HepG2 (cell line): ENCODE data around the gene TH. TPM values are rescaled to one million over a fixed set of nuclear protein-coding genes. Genes with fewer than 3 reads are reported as not detected.
A peak's percentile ranks its signal among the peaks of the same experiment; 100 is the strongest.

Experiments used
- AGO2 ChIP-seq: fragments of 200-400 bp; formaldehyde crosslinking; optimal IDR thresholded peaks from 2 replicates; pipeline ENCODE3; 2017; ENCODE audit warnings: mild to moderate bottlenecking, low read depth, low read length, moderate library complexity
- BRD4 ChIP-seq: sonication (generic); formaldehyde crosslinking; IDR thresholded peaks from 2 replicates; pipeline ENCODE4 v1.4.0; 2020; ENCODE audit warnings: missing genetic modification reagents
- CSRNP1 ChIP-seq: sonication (generic); formaldehyde crosslinking; IDR thresholded peaks from 2 replicates; pipeline ENCODE4 v1.8.1; 2023; ENCODE audit warnings: mild to moderate bottlenecking, missing genetic modification reagents
- EP300 ChIP-seq, 3 experiments: sonication (generic) in 1 of 3; formaldehyde crosslinking in 1 of 3; IDR thresholded peaks; 2 replicates each; pipeline versions ENCODE4 v1.5.1 to v1.6.1; 2011 to 2020; ENCODE audit warnings: low read depth in 2 of 3, low read length in 2 of 3, borderline replicate concordance in 1 of 3, improper control_type of control experiment in 1 of 3, mild to moderate bottlenecking in 1 of 3, missing genetic modification reagents in 1 of 3, moderate library complexity in 1 of 3
- HOXA7 ChIP-seq: sonication (generic); formaldehyde crosslinking; IDR thresholded peaks from 2 replicates; pipeline ENCODE4 v1.8.1; 2022; ENCODE audit warnings: mild to moderate bottlenecking, missing genetic modification reagents, moderate library complexity
- MATR3 ChIP-seq: sonication (generic); formaldehyde crosslinking; IDR thresholded peaks from 2 replicates; pipeline ENCODE4 v1.4.0; 2020; ENCODE audit warnings: missing genetic modification reagents
- MBNL3 ChIP-seq: fragments of 250-450 bp; sonication (Bioruptor Pico); conservative IDR thresholded peaks from 2 replicates; pipeline ENCODE4 v1.8.0; 2022; ENCODE audit warnings: mild to moderate bottlenecking, inconsistent platforms
- MEIS1 ChIP-seq: sonication (generic); formaldehyde crosslinking; IDR thresholded peaks from 2 replicates; pipeline ENCODE4 v1.9.0; 2021; ENCODE audit warnings: mild to moderate bottlenecking, missing genetic modification reagents, moderate library complexity, borderline replicate concordance
- MEIS2 ChIP-seq: sonication (generic); formaldehyde crosslinking; IDR thresholded peaks from 2 replicates; pipeline ENCODE4 v1.9.0; 2021; ENCODE audit warnings: mild to moderate bottlenecking, missing genetic modification reagents
- MYPOP ChIP-seq: sonication (generic); formaldehyde crosslinking; IDR thresholded peaks from 2 replicates; pipeline ENCODE4 v1.8.1; 2023; ENCODE audit warnings: mild to moderate bottlenecking, moderate library complexity, missing genetic modification reagents
- NCOA1 ChIP-seq: sonication (generic); formaldehyde crosslinking; IDR thresholded peaks from 2 replicates; pipeline ENCODE4 v1.9.0; 2021; ENCODE audit warnings: missing genetic modification reagents
- POLR2A ChIP-seq, 2 experiments: IDR thresholded peaks; 2 replicates each; pipeline ENCODE4 v1.6.1; 2011; ENCODE audit warnings: low read depth in 2 of 2, low read length in 2 of 2, mild to moderate bottlenecking in 1 of 2, moderate library complexity in 1 of 2; ENCODE audit not compliant: insufficient read depth in 1 of 2
- PPARG ChIP-seq: conservative IDR thresholded peaks from 2 replicates; pipeline ENCODE4 v1.6.1; 2016; ENCODE audit warnings: missing biosample characterization, missing genetic modification reagents
- RNF219 ChIP-seq: sonication (generic); formaldehyde crosslinking; IDR thresholded peaks from 2 replicates; pipeline ENCODE4 v1.5.0; 2020; ENCODE audit warnings: mild to moderate bottlenecking, missing genetic modification reagents
- TBX2 ChIP-seq: sonication (generic); formaldehyde crosslinking; IDR thresholded peaks from 2 replicates; pipeline ENCODE4 v1.5.0; 2020; ENCODE audit warnings: missing genetic modification reagents, mild to moderate bottlenecking, borderline replicate concordance
- ZFP36 ChIP-seq: fragments of 150-350 bp; IDR thresholded peaks from 2 replicates; pipeline ENCODE4 v1.6.1; 2018; ENCODE audit warnings: borderline replicate concordance, low read length, low read depth; ENCODE audit not compliant: partially characterized antibody
- ZNF10 ChIP-seq: sonication (generic); formaldehyde crosslinking; IDR thresholded peaks from 2 replicates; pipeline ENCODE4 v1.4.0; 2020; ENCODE audit warnings: mild to moderate bottlenecking, low read depth, missing genetic modification reagents, borderline replicate concordance
- ZNF232 ChIP-seq: sonication (generic); formaldehyde crosslinking; IDR thresholded peaks from 2 replicates; pipeline ENCODE4 v1.4.0; 2020; ENCODE audit warnings: missing genetic modification reagents, borderline replicate concordance
- ZNF24 ChIP-seq: fragments of 450-650 bp; IDR thresholded peaks from 2 replicates; pipeline ENCODE4 v1.6.1; 2017; ENCODE audit warnings: antibody characterized with exemption, mild to moderate bottlenecking
- ZNF557 ChIP-seq: sonication (generic); formaldehyde crosslinking; IDR thresholded peaks from 2 replicates; pipeline ENCODE4 v1.4.0; 2020; ENCODE audit warnings: missing genetic modification reagents
- ZNF598 ChIP-seq: sonication (generic); formaldehyde crosslinking; IDR thresholded peaks from 2 replicates; pipeline ENCODE4 v1.5.1; 2020; ENCODE audit warnings: mild to moderate bottlenecking, missing genetic modification reagents, borderline replicate concordance
- ZXDC ChIP-seq: sonication (generic); formaldehyde crosslinking; IDR thresholded peaks from 2 replicates; pipeline ENCODE4 v1.5.0; 2020; ENCODE audit warnings: mild to moderate bottlenecking, missing genetic modification reagents
- polyA plus RNA-seq, 8 experiments: library from polyadenylated mRNA; depleted of rRNA in 3 of 8; stranded (reverse) in 7 of 8; unstranded in 1 of 8; fragments of >200 nt; fragmentation: Illumina TruSeq in 4 of 8; extraction: Trizol in 4 of 8; gene quantifications; 2 replicates each; pipeline versions ENCODE4 v1.2.1 to v1.2.3, GENCODE V29; 2011 to 2016; ENCODE audit warnings: low read depth in 4 of 8, missing spikeins in 1 of 8, mixed read lengths in 1 of 8; ENCODE audit not compliant: insufficient read depth in 1 of 8
- total RNA-seq, 5 experiments: library from RNA; depleted of rRNA; stranded (reverse); fragments of >200 nt; fragmentation: Illumina TruSeq; extraction: Trizol; gene quantifications; 2 replicates each; pipeline ENCODE4 v1.2.3, GENCODE V29; 2016; ENCODE audit warnings: low read depth in 1 of 5

The TH gene
- total and polyA plus RNA-seq, 2 of the 13 experiments (the other 11 are each of a cell fraction or from before 2014, with no cell fraction given): 0.36 TPM; not detected in 1

- TF ChIP-seq ZNF232 (CRISPR knock-in tag) (no peak), ZNF598 (CRISPR knock-in tag) (no peak), ZFP36 (no peak), MEIS1 (CRISPR knock-in tag) (no peak), AGO2 (peak; percentile 88), CSRNP1 (CRISPR knock-in tag) (peak; percentile 6; the same call in 1 of the 2 replicates), NCOA1 (CRISPR knock-in tag) (no peak), TBX2 (CRISPR knock-in tag) (peak; percentile 63; the same call in 1 of the 2 replicates), RNF219 (CRISPR knock-in tag) (no peak), PPARG (CRISPR knock-in tag) (no peak), MYPOP (CRISPR knock-in tag) (no peak), EP300 (IDR thresholded peaks at IDR 0.05; ENCODE audit: low read depth in 2 of 2, low read length in 2 of 2) (0 out of 4 replicates have a peak, but pooled peaks of 1 of the 2 experiments have one; percentile 2), EP300 (CRISPR knock-in tag; IDR thresholded peaks at IDR 0.05; ENCODE audit: borderline replicate concordance) (no peak), MBNL3 (CRISPR knock-in tag) (no peak), ZNF557 (no peak), ZNF10 (CRISPR knock-in tag) (no peak), ZNF24 (no peak), POLR2A (IDR thresholded peaks at IDR 0.05; ENCODE audit: insufficient read depth in 1 of 2, low read depth in 2 of 2, low read length in 2 of 2) (no peak), HOXA7 (CRISPR knock-in tag) (no peak), ZXDC (CRISPR knock-in tag) (no peak), BRD4 (CRISPR knock-in tag) (no peak), MATR3 (CRISPR knock-in tag) (no peak), MEIS2 (CRISPR knock-in tag) (no peak)
Observed at GRCh38 chr11:2135648-2136201, 35.9 kb downstream of the TH start (continued).
